H9 (cell line): Measurements from ENCODE around the gene COX8A. TPM values are rescaled to one million over a fixed set of nuclear protein-coding genes. Genes with fewer than 3 reads are reported as not detected.

Experiments
- DNase-seq: peaks from one replicate; pipeline ENCODE4 v3.0.0-alpha.2; 2017
- H2AFZ ChIP-seq: one replicate; pipeline ENCODE4 v1.6.1; 2013; ENCODE audit warnings: mild to moderate bottlenecking, low read length, control low read depth, moderate library complexity
- H2AK5ac ChIP-seq: 2 replicates; pipeline ENCODE4 v1.6.1; 2013; ENCODE audit warnings: low read length, control low read depth, mixed read lengths; ENCODE audit not compliant: insufficient read length
- H2BK120ac ChIP-seq: one replicate; pipeline ENCODE4 v1.6.1; 2013; ENCODE audit warnings: low read depth, mild to moderate bottlenecking, low read length, control low read depth, inconsistent platforms; ENCODE audit not compliant: poor library complexity, severe bottlenecking
- H2BK12ac ChIP-seq: 2 replicates; pipeline ENCODE4 v1.6.1; 2013; ENCODE audit warnings: low read length, control low read depth, mixed read lengths, low read depth; ENCODE audit not compliant: insufficient read length
- H2BK15ac ChIP-seq: 2 replicates; pipeline ENCODE4 v1.6.1; 2013; ENCODE audit warnings: low read depth, low read length, control low read depth
- H2BK20ac ChIP-seq: one replicate; pipeline ENCODE4 v1.6.1; 2013; ENCODE audit warnings: low read depth, mild to moderate bottlenecking, low read length, control low read depth, inconsistent platforms; ENCODE audit not compliant: poor library complexity, severe bottlenecking
- H2BK5ac ChIP-seq: 2 replicates; pipeline ENCODE4 v1.6.1; 2013; ENCODE audit warnings: low read length, control low read depth, mixed read lengths; ENCODE audit not compliant: insufficient read length
- H3K14ac ChIP-seq: 2 replicates; pipeline ENCODE4 v1.6.1; 2013; ENCODE audit warnings: low read length, control low read depth; ENCODE audit not compliant: insufficient read depth
- H3K18ac ChIP-seq: 2 replicates; pipeline ENCODE4 v1.6.1; 2013; ENCODE audit warnings: low read depth, mild to moderate bottlenecking, mixed read lengths, low read length, control low read depth; ENCODE audit not compliant: insufficient read length
- H3K23ac ChIP-seq: 2 replicates; pipeline ENCODE4 v1.6.1; 2013; ENCODE audit warnings: low read length, control low read depth, mixed read lengths, low read depth; ENCODE audit not compliant: insufficient read length
- H3K23me2 ChIP-seq: 2 replicates; pipeline ENCODE4 v1.6.1; 2013; ENCODE audit warnings: low read depth, mild to moderate bottlenecking, mixed read lengths, low read length, control low read depth; ENCODE audit not compliant: insufficient read length, poor library complexity, severe bottlenecking
- H3K27ac ChIP-seq: 2 replicates; pipeline ENCODE4 v1.5.1; 2013; ENCODE audit warnings: low read length, control low read depth, mixed read lengths, low read depth; ENCODE audit not compliant: insufficient read length
- H3K27me3 ChIP-seq: 2 replicates; pipeline ENCODE4 v1.6.1; 2013; ENCODE audit warnings: low read length, control low read depth, inconsistent platforms; ENCODE audit not compliant: insufficient read depth
- H3K4ac ChIP-seq: 2 replicates; pipeline ENCODE4 v1.6.1; 2013; ENCODE audit warnings: low read depth, mild to moderate bottlenecking, control low read depth, inconsistent platforms, low read length, moderate library complexity
- H3K4me1 ChIP-seq: 2 replicates; pipeline ENCODE4 v1.6.1; 2013; ENCODE audit warnings: low read length, control low read depth, inconsistent platforms; ENCODE audit not compliant: insufficient read depth
- H3K4me2 ChIP-seq: 2 replicates; pipeline ENCODE4 v1.6.1; 2013; ENCODE audit warnings: low read length, control low read depth, mixed read lengths; ENCODE audit not compliant: insufficient read length, insufficient read depth
- H3K56ac ChIP-seq: 2 replicates; pipeline ENCODE4 v1.6.1; 2013; ENCODE audit warnings: low read depth, mild to moderate bottlenecking, mixed read lengths, low read length, control low read depth; ENCODE audit not compliant: insufficient read length
- H3K79me1 ChIP-seq: 2 replicates; pipeline ENCODE4 v1.6.1; 2013; ENCODE audit warnings: low read depth, mild to moderate bottlenecking, moderate library complexity, low read length, control low read depth, inconsistent platforms; ENCODE audit not compliant: insufficient read depth, poor library complexity, severe bottlenecking
- H3K79me2 ChIP-seq: 2 replicates; pipeline ENCODE4 v1.6.1; 2013; ENCODE audit warnings: low read length, control low read depth, inconsistent platforms; ENCODE audit not compliant: insufficient read depth
- H3K9ac ChIP-seq: 2 replicates; pipeline ENCODE4 v1.6.1; 2013; ENCODE audit warnings: low read length, control low read depth, mixed read lengths; ENCODE audit not compliant: insufficient read length; ENCODE audit errors: extremely low read depth
- H3K9me3 ChIP-seq: one replicate; pipeline ENCODE4 v1.6.1; 2013; ENCODE audit warnings: low read depth, low read length, inconsistent platforms; ENCODE audit not compliant: control insufficient read depth
- H3T11ph ChIP-seq: one replicate; pipeline ENCODE4 v1.6.1; 2013; ENCODE audit warnings: mild to moderate bottlenecking, low read length, control low read depth, inconsistent platforms
- H4K20me1 ChIP-seq: one replicate; pipeline ENCODE4 v1.6.1; 2013; ENCODE audit not compliant: control insufficient read depth, insufficient read length, insufficient read depth
- H4K5ac ChIP-seq: 2 replicates; pipeline ENCODE4 v1.6.1; 2013; ENCODE audit warnings: low read depth, mild to moderate bottlenecking, mixed read lengths, low read length, control low read depth; ENCODE audit not compliant: insufficient read length
- H4K8ac ChIP-seq: replicated peaks from 2 replicates; pipeline ENCODE4 v1.6.1; 2013; ENCODE audit warnings: low read length, control low read depth, mixed read lengths, low read depth; ENCODE audit not compliant: insufficient read length
- H4K91ac ChIP-seq: 2 replicates; pipeline ENCODE4 v1.6.1; 2013; ENCODE audit warnings: low read depth, mild to moderate bottlenecking, moderate library complexity, mixed read lengths, low read length, control low read depth; ENCODE audit not compliant: insufficient read length
- H3K27ac Mint-ChIP-seq, 3 experiments: 2 replicates in 2 of 3; 3 replicates in 1 of 3; pipeline ENCODE4 v1.8.0; 2020 to 2021; ENCODE audit warnings: mixed read lengths in 3 of 3, mild to moderate bottlenecking in 1 of 3, moderate library complexity in 1 of 3
- H3K27me3 Mint-ChIP-seq: 2 replicates; pipeline ENCODE4 v1.8.0; 2021; ENCODE audit warnings: low read depth, mild to moderate bottlenecking, moderate library complexity, mixed read lengths
- H3K36me3 Mint-ChIP-seq, 3 experiments: 2 replicates in 2 of 3; 3 replicates in 1 of 3; pipeline ENCODE4 v1.8.0; 2020 to 2021; ENCODE audit warnings: low read depth in 3 of 3, mixed read lengths in 3 of 3; ENCODE audit not compliant: insufficient read depth in 1 of 3
- H3K4me1 Mint-ChIP-seq, 2 experiments: 2 replicates each; pipeline ENCODE4 v1.8.0; 2020; ENCODE audit warnings: mixed read lengths in 2 of 2
- H3K4me3 Mint-ChIP-seq, 2 experiments: 2 replicates in 1 of 2; 3 replicates in 1 of 2; pipeline ENCODE4 v1.8.0; 2020 to 2021; ENCODE audit warnings: mild to moderate bottlenecking in 2 of 2, mixed read lengths in 2 of 2, moderate library complexity in 1 of 2
- H3K9me3 Mint-ChIP-seq, 2 experiments: 2 replicates in 1 of 2; 3 replicates in 1 of 2; pipeline ENCODE4 v1.8.0; 2020; ENCODE audit warnings: mild to moderate bottlenecking in 2 of 2, mixed read lengths in 2 of 2, moderate library complexity in 1 of 2
- CTCF ChIP-seq: fragments of 200-600 bp; sonication (generic); conservative IDR thresholded peaks from 3 replicates; pipeline ENCODE4 v1.8.0; 2021; ENCODE audit warnings: antibody characterized with exemption, mild to moderate bottlenecking
- WGBS: extraction: QIAGEN DNeasy Blood & Tissue Kit; methylation state at CpG from one replicate; pipeline ENCODE4 v1.1.7; 2013; ENCODE audit warnings: missing lambda C conversion rate, low lambda C conversion rate, mixed read lengths; ENCODE audit not compliant: insufficient read length; ENCODE audit errors: extremely low coverage; 5-methylcytosine and 5-hydroxymethylcytosine counted together
- total RNA-seq: library from RNA; stranded (reverse); gene quantifications from 2 replicates; pipeline ENCODE4 v1.2.1, GENCODE V29; 2021

Gene COX8A
- total RNA-seq, 1 experiment from 2014 or later: 429 TPM

- no peak overlapping the region for H3K14ac ChIP-seq
- no peak overlapping the region for H3K27ac ChIP-seq
Observed at GRCh38 chr11:64011371-64011770, 37.0 kb downstream of the COX8A start.

More at GRCh38 chr11:64011371-64011770, 37.0 kb downstream of the COX8A start:
- Histone ChIP-seq H3K4me1 (no peaks in the 10 kb centered on the region), H2BK15ac (no peak overlapping the region), H2BK20ac (no peak overlapping the region), H3K79me1 (no peaks in the 10 kb centered on the region), H4K91ac (no peak overlapping the region), H3K23me2 (peaks cover 11% of the 10 kb centered on the region), H3K79me2 (no peaks in the 10 kb centered on the region), H3K4ac (no peak overlapping the region), H3K27me3 (peaks cover 25% of the 10 kb centered on the region; the same call in 1 of the 2 replicates), H3T11ph (no peak overlapping the region), H3K9me3 (no peaks in the 10 kb centered on the region), H2AK5ac (no peak overlapping the region), H3K23ac (no peak overlapping the region), H2AFZ (no peak overlapping the region), H3K9ac (no peak overlapping the region), H3K18ac (no peak overlapping the region), H2BK12ac (no peak overlapping the region), H3K56ac (no peak overlapping the region), H4K20me1 (no peaks in the 10 kb centered on the region), H4K8ac (no peak overlapping the region), H2BK120ac (no peak overlapping the region), H4K5ac (no peak overlapping the region), H3K4me2 (no peak overlapping the region), H2BK5ac (no peak overlapping the region)
- Mint-ChIP-seq H3K36me3 (peaks cover 2 to 10% (median 4%) of the 10 kb centered on the region in 3 experiments; a peak in 5 of 7 replicates), H3K4me3 (no peak overlapping the region), H3K4me1 (peaks cover 16 to 17% of the 10 kb centered on the region in 2 experiments), H3K9me3 (peaks cover 9 to 14% of the 10 kb centered on the region in 2 experiments; a peak in 3 of 5 replicates), H3K27ac (no peak overlapping the region), H3K27me3 (peaks cover 87% of the 10 kb centered on the region)
- DNase-seq: no peak
- TF ChIP-seq CTCF: no peak
- no CpG with 5 or more reads among the region's 8 CpGs for WGBS
